ENCODE measurements around the gene SCAMP5.

DNA sequence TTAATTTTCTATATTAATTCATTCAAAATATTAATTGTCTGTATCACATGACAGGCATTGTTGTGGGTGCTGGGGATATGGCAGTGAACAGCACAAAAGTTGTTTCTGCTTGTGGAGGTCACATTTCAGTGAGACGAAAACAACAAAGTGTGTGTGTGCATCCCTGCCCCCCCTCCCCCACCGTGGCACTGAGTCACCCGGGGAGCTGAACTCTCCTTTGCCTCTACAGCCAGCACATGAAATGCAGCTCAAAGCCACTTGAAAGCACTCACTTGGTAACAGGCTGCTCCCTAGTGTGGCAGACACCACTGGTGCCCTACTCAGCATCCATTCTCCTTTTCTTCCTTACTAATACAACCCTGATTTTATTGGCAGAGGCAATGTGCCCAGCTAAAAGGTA, 16.9 kb upstream of the SCAMP5 start:
- TF ChIP-seq, protein P1, sequence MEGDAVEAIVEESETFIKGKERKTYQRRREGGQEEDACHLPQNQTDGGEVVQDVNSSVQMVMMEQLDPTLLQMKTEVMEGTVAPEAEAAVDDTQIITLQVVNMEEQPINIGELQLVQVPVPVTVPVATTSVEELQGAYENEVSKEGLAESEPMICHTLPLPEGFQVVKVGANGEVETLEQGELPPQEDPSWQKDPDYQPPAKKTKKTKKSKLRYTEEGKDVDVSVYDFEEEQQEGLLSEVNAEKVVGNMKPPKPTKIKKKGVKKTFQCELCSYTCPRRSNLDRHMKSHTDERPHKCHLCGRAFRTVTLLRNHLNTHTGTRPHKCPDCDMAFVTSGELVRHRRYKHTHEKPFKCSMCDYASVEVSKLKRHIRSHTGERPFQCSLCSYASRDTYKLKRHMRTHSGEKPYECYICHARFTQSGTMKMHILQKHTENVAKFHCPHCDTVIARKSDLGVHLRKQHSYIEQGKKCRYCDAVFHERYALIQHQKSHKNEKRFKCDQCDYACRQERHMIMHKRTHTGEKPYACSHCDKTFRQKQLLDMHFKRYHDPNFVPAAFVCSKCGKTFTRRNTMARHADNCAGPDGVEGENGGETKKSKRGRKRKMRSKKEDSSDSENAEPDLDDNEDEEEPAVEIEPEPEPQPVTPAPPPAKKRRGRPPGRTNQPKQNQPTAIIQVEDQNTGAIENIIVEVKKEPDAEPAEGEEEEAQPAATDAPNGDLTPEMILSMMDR (optimal IDR thresholded peaks at IDR 0.05 in 1 of 3, IDR thresholded peaks at IDR 0.05 in 1 of 3, conservative IDR thresholded peaks at IDR 0.05 in 1 of 3; ENCODE audit: extremely low read depth in 1 of 3, insufficient read depth in 2 of 3, low read length in 3 of 3): no peak
- no peak for TF ChIP-seq EZH2 (IDR thresholded peaks at IDR 0.05; ENCODE audit: low read length)

Data from keratinocyte (primary cell).